ES-I3 (cell line): ENCODE measurements around the gene PABPC1L2A.
A peak's percentile ranks its signal among the peaks of the same experiment; 100 is the strongest.
"Not testable (repeated sequence)": the region's sequence is repeated elsewhere in the genome, so short reads cannot be mapped to it uniquely, and the experiment has no call there.

Experiments
- H3K36me3 ChIP-seq: 2 replicates; pipeline ENCODE4 v1.6.1; 2013; ENCODE audit warnings: mild to moderate bottlenecking, low read length, control low read depth, moderate library complexity; ENCODE audit not compliant: insufficient read depth
- H3K4me1 ChIP-seq: 2 replicates; pipeline ENCODE4 v1.6.1; 2013; ENCODE audit warnings: mild to moderate bottlenecking, control low read depth, low read length; ENCODE audit not compliant: insufficient read depth
- H3K9ac ChIP-seq: 2 replicates; pipeline ENCODE4 v1.6.1; 2013; ENCODE audit warnings: low read depth, mild to moderate bottlenecking, low read length, moderate library complexity
- H3K9me3 ChIP-seq: 2 replicates; pipeline ENCODE4 v1.6.1; 2013; ENCODE audit warnings: mild to moderate bottlenecking, low read length, moderate library complexity; ENCODE audit not compliant: control insufficient read depth, insufficient read depth

Gene PABPC1L2A

DNA sequence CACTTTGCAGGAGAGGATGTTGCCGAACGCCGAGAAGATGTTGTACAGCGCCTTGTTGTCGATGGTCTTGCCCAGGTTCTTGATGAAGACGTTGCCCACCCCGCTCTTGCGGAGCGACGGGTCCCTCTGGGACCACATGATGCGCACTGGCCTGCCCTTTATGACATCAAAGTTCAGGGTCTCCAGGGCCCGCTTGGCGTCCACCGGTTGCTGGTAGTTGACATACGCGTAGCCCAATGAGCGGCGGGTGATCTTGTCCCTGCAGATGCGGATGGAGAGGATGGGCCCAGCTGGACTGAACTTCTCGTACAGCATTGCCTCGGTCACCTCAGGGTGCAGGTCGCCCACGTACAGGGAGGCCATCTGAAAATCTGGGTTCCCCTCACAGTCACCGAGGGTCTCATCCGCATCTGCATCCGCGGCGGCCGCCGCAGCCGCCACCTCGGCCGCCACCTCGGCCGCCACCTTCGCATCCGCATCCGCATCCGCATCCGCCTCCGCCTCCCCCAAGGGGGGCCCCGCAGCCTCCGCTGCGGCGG is at the start of gene PABPC1L2A:
TSS of gene PABPC1L2A (minus strand) at position 489 of the 539 bp plus-strand sequence. CDS start at position 363, 126 bp downstream.
- H3K9me3 ChIP-seq, H3K9ac ChIP-seq, H3K36me3 ChIP-seq, H3K4me1 ChIP-seq: not testable (repeated sequence)

DNA sequence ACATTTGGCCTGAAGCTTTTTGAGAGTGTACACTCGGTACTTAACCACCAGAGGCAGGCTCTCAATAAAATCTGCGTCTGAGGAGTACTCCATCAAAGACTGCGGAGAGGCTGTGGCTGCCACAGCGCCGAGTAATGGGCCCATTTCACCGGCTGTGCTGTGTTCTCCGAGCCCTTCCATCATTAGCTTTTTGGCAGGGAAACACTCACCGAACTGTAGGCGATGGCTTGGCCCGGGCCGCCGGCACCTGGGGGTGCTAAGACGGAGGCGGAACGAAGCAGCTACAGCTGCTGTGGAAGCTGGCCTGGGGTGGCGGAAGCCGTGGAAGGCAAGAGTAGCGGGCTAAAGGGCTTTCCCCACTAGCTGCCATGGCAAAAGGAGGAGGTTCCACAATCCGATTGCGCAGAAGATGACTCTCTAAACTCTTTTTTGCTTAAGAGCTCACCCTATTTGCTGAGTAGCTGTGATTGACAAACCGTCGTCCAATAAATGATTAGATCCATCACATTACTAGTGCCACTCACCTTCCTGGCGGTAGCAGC is 48.5 kb upstream of the PABPC1L2A start:
- Histone ChIP-seq H3K36me3 (no peaks in the 10 kb centered on the region), H3K9ac (peak overlapping the region; percentile 74), H3K4me1 (no peaks in the 10 kb centered on the region), H3K9me3 (no peaks in the 10 kb centered on the region)

DNA sequence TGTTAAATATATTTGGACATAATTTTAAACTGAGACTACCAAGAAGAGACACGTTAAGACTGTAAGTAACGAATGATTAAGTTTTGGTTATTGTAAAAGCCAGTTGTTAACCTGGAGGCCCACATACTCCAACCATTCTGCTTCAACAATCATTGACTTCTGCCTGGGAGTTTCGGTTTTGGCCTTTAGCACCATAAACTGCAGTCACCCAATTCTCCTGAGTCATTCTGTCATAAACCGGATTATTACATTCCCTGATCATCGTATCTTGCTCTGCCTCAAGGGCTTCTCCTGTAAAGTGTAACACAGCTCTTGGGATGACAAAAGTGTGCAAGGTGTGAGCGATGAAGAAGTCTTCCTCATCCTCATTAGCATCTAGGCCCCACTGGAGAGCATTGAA is 46.9 kb upstream of the PABPC1L2A start:
- Histone ChIP-seq H3K36me3 (no peaks in the 10 kb centered on the region), H3K9me3 (no peaks in the 10 kb centered on the region), H3K9ac (no peak overlapping the region), H3K4me1 (no peaks in the 10 kb centered on the region)

DNA sequence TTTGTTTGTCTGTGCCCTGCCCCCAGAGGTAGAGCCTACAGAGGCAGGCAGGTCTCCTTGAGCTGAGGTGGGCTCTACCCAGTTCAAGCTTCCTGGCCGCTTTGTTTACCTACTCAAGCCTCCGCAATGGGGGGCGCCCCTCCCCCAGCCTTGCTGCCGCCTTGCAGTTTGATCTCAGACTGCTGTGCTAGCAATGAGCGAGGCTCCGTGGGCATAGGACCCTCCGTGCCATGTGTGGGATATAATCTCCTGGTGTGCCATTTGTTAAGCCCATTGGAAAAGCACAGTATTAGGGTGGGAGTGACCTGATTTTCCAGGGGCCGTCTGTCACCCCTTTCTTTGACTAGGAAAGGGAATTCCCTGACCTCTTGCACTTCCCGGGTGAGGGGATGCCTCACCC is 20.2 kb upstream of the PABPC1L2A start:
- not testable (repeated sequence) for H3K9ac ChIP-seq, H3K9me3 ChIP-seq, H3K4me1 ChIP-seq, H3K36me3 ChIP-seq

DNA sequence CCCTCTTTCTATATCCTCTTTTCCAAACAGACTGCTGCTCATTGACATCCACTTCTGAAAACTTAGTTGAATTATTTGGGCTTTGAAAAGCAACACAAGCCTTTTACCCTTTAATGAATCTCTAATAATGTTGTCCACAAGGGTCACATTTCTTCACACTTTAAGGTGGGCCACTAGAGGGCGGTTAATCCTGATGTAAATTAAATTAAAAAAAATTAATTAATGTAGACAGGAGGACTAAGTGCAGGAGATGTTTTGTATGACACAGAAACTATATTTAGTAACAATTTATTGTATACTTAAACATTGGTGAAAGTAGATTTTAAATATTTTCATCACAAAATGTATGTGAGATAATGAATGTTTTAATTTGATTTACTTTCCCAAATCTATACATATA is 7.5 kb upstream of the PABPC1L2A start:
- H3K9me3 ChIP-seq, H3K4me1 ChIP-seq, H3K36me3 ChIP-seq, H3K9ac ChIP-seq: not testable (repeated sequence)

DNA sequence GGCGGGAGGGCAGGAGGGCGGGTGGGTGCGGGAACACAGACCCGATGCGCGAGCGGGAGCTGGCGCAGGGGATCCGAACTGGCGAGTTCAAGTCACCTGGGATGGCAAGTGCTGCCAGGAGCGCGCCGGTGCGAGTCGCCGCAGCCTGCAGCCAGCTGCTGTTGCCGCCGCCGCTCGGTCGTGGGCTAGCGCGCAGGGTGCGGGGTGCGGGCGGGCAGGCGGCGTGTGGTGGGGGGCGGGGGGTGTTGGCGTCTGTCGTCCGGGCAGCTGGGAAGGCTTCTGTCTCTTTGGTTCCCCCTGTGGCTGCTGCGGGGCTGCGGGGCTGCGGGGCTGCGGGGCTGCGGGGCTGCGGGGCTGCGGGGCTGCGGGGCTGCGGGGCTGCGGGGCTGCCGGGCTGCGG is 572 bp upstream of the PABPC1L2A start:
- H3K4me1 ChIP-seq, H3K36me3 ChIP-seq, H3K9me3 ChIP-seq, H3K9ac ChIP-seq: not testable (repeated sequence)

DNA sequence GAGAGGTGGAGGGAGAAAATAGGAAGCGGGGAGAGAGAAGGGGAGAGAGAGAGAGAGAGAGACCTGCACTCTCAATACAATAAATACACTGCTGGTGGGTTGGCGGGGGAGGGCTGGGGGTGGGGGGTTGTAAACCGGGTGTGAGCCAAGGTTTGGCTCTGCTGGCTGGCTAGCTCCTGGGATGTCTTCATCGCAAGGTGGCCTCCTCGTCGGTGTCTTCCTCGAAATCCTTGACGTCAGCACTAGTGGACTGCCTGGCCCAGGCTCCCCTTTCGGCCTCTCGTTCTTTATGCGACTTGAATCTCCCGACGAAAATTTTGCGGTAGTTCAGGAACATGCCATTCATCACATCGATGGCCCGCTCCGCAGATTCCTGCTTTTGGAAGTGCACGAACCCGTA is 715 bp downstream of the PABPC1L2A start:
- not testable (repeated sequence) for H3K9ac ChIP-seq, H3K4me1 ChIP-seq, H3K36me3 ChIP-seq, H3K9me3 ChIP-seq

DNA sequence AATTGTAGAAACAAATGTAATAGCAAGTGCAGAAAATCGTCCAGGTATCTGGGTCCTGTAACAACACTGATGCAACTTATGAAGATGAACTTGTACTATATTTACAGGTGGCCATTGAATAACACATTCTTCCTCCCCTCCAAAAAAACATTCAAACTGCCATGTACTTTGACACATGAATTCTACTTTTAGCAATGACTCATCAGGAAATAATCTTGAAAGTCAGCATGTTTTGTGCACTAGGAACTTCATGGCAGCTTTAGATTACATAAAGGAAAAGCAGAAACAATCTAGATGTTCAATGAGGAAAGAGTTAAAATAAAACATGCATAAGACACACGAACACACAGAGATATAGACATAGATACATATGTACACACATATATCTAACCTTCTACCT is 2.5 kb downstream of the PABPC1L2A start:
- Histone ChIP-seq H3K9me3 (no peaks in the 10 kb centered on the region), H3K36me3 (no peaks in the 10 kb centered on the region), H3K4me1 (no peaks in the 10 kb centered on the region), H3K9ac (no peak overlapping the region)

DNA sequence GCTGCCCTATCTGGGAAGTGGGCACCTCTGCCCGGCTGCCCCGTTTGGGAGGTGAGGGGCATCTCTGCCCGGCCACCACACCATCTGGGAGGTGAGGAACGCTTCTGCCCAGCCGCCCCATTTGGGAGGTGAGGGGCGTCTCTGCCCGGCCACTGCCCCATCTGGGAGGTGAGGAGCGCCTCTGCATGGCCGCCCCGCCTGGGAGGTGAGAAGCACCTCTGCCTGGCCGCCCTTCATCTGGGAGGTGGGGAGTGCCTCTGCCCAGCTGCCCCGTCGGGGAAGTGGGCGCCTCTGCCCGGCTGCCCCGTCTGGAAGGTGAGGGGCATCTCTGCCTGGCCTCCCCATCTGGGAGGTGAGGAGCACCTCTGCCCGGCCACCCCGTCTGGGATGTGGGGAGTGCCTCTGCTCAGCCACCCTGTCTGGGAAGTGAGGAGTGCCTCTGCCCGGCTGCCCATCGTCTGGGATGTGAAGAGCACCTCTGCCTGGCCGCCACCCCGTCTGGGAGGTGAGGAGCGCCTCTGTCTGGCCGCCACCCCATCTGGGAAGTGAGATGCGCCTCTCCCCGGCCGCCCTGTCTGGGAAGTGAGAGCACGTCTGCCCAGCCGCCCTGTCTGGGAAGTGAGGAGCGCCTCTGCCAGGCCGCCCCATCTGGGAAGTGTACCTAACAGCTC is 9.8 kb downstream of the PABPC1L2A start:
- Histone ChIP-seq H3K9ac (no peak overlapping the region), H3K36me3 (no peaks in the 10 kb centered on the region), H3K4me1 (no peaks in the 10 kb centered on the region), H3K9me3 (no peaks in the 10 kb centered on the region)

DNA sequence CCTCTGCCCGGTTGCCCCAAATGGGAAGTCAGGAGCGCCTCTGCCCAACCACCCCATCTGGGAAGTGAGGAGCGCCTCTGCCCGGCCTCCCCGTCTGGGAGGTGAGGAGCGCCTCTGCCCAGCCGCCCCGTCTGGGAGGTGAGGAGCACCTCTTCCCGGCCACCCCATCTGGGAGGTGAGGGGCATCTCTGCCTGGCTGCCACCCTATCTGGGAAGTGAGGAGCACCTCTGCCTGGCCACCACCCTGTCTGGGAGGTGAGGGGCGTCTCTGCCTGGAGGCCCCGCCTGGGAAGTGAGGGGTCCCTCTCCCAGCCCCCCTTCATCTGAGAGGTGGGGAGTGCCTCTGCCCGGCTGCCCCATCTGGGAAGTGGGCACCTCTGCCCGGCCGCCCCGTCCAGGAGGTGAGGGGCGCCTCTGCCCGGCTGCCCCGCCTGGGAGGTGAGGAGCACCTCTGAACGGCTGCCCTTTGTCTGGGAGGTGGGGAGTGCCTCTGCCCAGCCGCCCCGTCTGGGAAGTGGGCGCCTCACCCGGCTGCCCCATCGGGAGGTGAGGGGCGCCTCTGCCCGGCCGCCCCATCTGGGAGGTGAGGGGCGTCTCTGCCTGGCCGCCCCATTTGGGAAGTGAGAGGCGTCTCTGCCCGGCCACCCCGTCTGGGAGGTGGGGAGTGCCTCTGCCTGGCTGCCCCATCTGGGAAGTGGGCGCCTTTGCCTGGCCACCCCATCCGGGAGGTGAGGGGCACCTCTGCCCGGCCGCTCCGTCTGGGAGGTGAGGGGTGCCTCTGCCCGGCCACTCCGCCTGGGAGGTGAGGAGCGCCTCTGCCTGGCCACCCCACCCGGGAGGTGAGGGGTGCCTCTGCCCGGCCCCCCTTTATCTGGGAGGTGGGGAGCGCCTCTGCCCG is 10.6 kb downstream of the PABPC1L2A start:
- no peaks in the 10 kb centered on the region for H3K4me1 ChIP-seq
- H3K9ac ChIP-seq: no peak overlapping the region
- no peaks in the 10 kb centered on the region for H3K36me3 ChIP-seq
- H3K9me3 ChIP-seq: no peaks in the 10 kb centered on the region

DNA sequence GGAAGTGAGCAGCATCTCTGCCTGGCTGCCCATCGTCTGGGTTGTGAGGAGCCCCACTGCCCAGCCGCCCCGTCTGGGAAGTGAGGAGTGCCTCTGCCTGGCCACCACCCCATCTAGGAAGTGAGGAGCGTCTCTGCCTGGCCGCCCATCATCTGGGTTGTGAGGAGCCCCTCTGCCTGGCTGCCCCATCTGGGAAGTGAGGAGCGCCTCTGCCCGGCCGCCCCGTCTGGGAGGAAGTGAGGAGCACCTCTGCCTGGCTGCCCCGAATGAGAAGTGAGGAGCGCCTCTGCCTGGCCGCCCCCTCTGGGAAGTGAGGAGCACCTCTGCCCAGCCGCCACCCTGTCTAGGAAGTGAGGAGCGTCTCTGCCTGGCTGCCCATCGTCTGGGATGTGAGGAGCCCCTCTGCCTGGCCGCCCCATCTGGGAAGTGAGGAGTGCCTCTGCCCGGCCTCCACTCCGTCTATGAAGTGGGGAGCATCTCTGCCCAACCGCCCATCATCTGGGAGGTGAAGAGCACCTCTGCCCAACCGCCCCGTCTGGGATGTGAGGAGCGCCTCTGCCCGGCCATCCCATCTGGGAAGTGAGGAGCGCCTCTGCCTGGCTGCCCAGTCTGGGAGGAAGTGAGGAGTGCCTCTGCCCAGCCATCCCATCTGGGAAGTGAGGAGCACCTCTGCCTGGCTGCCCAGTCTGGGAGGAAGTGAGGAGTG is 11.4 kb downstream of the PABPC1L2A start:
- H3K9me3 ChIP-seq, H3K9ac ChIP-seq, H3K4me1 ChIP-seq, H3K36me3 ChIP-seq: not testable (repeated sequence)

DNA sequence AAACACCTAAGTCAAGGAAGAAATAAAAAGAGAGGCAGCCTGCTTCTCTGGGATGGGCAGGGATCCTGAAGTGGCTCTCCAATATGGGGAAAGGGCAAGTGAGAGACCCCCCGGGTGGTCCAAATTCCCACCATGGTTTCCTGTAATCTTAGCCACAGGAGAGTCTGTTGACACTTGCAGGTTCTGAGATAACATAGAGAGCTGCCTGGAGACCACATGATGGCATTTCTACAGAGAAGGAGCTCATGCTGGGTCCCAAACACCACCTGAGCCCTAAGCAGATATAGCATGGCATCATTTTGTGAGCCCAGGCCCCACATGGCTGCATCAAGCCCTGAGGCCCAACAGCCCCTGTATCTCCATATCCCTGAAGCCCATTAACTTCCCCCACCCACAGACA is 50.4 kb downstream of the PABPC1L2A start:
- Histone ChIP-seq H3K36me3 (no peaks in the 10 kb centered on the region), H3K9me3 (no peaks in the 10 kb centered on the region), H3K9ac (no peak overlapping the region), H3K4me1 (no peaks in the 10 kb centered on the region)
